Islet of Langerhans (tissue), 1 donor: ENCODE measurements around the gene MAP2.
"Not testable (repeated sequence)": the region's sequence is repeated elsewhere in the genome, so short reads cannot be mapped to it uniquely, and the experiment has no call there.

Experiments used
- FAIRE-seq: peaks from one replicate; lab custom pipeline; 2011; peaks lifted over from hg19 to GRCh38; lab: Jason Lieb, UNC

The MAP2 gene

DNA sequence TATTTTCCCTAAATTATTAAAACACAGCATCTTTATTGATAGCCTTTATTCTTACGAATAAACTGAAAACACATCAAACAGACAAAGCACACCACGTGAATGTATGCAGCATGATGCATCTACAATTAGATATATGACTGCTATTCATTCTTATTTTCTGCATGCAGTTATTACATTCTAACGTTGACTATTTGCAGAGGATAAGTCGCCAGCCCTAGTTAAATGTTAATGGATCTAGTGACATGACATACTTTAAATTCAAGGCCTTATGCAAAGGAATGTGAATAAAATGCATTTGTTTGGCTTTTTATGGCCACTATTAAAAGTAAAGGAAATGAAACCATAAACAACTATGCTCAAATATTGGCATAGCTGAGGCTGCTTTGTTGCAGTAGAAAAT is 172.4 kb downstream of the MAP2 start:
- no peak for FAIRE-seq

DNA sequence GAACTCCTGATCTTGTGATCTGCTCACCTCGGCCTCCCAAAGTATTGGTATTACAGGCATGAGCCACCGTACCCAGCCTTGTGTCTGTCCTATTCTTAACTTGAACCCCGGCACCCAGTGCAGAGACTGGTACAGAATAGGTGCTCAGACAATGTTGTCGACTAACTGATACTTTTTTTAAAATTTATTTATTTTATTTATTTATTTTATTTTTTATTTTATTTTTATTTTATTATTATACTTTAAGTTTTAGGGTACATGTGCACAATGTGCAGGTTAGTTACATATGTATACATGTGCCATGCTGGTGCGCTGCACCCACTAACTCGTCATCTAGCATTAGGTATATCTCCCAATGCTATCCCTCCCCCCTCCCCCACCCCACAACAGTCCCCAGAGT is 174.4 kb downstream of the MAP2 start:
- not testable (repeated sequence) for FAIRE-seq

DNA sequence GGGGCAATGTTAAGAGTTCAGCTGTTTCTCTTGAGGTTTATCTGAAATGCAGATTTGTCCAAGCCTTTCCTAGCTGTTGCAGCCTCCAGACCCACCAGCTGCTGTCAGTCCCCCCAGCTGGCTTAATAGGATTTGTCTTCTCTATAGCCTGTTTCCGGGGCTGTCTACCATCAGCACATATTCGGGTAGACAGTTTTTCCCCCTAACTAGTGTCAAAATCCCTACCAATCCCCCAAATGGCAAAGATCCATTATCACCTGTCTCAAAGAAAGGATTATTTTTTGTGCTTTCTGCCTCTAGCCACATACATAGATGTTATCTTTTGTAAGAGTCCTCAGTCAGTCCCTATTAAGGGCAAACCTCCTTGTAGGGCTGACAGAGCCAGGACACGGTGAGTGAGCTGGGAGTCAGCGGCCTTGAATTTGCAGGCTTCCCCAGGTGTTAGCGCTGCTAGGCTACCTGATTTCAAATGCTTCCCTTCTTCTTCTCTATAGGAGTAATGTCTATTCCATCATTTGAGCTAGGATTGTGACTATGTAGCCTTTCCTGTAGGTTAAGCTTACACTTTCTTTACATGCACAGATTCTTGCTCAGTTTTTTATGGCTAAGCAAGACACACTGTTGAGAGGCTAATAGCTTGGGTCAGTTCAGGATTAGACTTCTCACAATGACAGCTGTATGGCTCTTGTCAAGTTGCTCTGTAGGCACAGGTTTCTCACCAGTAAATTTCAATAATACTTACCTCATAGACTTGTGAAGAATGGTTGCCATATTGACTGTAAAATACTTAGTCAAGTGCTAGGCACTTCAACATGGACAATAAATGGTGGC is 176.7 kb downstream of the MAP2 start:
- FAIRE-seq: no peak

DNA sequence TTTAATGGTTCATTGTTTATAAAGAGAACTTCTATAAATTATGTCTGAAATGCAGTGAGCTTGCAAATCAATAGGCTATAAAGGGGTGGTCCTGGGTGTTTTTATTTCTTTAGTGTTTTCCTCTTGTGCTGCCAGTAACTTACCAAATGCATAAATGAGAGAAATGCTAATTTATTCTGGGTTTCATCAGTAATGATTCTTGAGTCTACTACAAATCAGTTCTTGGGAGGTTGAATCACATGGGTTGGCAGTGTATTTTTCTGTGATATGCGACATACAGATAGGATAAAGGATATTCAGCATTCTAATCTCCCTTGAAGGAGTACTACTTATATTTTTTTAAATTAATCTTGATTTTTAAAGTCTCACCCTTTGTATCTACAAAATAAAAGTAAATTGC is 177.7 kb downstream of the MAP2 start:
- no peak for FAIRE-seq

DNA sequence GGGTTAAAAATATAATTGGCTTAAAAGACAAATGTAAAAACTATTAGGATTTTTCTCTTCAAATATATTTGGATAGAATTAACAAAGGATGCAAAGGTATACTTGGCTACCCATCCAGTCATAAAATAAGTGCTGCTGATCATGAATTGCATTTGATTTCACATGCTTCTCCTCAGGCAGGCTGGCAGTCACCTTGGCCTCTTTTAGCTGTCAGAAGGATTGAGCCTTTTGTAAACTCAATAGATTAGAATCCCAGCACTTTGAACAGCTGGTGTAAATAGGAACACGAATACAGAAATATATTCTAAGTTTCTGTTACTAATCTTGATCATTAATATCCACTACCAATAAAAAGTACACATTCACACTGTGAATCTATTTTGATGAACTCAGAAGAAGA is 178.4 kb downstream of the MAP2 start:
- FAIRE-seq: no peak

DNA sequence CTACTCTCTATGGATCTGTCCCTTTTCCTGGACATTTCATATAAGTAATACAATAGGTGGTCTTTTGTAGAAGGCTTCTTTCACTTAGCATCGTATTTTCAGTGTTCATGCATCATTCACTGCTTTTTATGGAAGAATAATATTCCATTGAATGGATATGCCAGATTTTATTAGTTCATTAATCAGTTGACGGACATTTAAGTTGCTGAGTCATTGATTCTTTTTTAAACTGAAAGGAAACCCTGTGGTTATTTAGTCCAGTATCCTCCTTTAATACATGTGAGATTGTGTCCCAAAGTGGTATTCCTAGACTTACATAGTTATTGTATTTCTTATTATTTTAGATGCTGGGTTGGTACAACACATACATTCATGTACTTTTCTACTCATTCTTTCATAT is 185.7 kb downstream of the MAP2 start:
- no peak for FAIRE-seq

DNA sequence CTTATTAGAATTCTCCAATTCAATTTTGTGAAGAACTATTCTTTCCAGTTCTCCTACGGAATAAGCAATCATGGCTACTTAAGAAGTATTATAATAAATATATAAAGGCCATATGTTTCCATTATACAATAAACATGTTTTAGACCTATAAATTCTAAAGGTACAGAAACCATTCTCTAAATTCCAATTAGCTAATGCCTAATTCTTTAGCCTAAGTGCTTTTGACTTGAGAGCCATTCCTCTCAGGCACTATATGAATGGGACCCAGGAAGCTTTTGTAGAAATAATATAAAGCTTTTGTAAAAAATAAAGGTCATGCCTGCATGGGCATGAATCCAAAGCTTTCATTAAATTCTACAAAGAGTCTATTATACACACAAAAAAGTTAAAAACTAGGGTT is 186.8 kb downstream of the MAP2 start:
- FAIRE-seq: no peak

DNA sequence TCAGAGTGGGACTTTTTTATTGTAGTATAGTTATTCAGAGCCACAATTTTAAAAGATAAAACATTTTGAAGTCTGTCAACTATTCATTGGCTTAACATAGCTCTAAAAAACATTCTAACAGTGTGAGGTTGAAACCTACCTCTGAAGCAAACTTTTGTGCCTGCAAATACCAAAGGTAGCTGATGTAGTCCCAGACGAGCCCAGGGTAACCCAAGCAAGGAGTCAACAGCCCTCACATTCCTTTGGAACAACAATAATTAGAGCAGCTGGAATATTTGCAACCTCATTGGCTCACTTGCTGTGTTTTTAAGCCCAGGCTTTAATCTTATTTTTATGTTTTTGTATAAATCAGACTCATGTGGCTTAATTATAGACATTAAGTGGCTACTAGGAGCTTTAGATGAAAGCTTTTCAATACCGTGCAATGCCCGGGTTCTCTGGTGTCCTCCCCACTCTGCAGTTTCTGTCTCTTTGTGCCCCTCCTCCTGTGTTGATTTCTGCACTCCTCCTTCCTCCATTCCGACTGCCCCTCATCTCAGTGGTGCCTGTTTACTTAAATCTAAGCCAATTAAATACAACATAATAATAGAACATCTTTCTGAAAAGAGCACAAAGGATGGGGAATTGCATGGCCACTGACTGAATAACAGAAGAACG is 189.9 kb downstream of the MAP2 start:
- no peak for FAIRE-seq

DNA sequence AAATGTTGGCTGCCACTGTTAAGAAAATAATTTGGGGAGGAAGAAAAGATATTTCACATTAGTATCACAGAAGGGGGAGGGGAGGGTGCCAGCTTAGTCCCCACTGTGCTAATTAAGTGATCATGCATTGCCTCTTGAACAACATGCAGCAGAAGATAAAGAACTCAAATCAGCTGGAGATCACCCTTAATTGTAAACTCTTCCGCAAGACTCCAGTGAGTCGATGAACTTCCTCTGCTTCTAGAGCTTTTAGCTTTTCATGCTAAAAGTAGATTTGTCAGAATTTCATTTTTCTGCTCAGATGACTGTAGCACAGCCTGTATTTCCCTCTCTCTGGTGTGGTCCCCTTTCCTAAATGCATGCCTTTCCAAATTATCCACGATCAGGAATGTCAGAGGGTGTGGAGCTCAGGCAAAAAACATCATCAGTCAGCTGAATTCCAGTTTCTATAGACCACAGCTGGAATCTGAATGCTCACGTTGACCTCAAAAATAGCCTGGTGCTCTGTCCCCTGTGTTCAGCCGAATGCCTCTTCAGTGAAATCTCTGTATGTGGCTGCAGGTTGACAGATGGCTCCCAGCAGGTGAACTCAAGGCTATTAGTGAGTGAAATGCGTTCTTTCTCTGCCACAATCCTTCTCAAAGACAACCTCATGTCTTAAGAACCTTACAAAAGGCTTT is 191.0 kb downstream of the MAP2 start:
- no peak for FAIRE-seq

DNA sequence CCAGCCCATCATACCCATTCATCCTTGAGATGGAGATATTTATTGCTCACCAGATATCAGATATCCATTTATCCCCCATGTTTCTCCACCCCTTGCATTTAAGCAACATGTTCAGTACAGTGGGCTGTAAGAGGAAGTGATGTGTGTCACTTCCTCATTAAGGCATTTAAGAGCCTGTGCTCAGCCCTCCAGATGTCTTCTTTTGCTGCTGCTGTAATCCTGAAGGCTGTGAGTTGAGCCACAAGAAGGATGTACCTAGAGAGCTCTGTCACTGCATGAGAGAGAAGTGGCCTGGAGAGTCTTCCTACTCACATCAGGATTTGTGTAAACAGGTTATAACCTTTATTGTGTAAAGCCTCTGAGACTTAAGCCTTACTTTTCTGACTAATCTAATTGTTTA is 195.9 kb downstream of the MAP2 start:
- FAIRE-seq: no peak

DNA sequence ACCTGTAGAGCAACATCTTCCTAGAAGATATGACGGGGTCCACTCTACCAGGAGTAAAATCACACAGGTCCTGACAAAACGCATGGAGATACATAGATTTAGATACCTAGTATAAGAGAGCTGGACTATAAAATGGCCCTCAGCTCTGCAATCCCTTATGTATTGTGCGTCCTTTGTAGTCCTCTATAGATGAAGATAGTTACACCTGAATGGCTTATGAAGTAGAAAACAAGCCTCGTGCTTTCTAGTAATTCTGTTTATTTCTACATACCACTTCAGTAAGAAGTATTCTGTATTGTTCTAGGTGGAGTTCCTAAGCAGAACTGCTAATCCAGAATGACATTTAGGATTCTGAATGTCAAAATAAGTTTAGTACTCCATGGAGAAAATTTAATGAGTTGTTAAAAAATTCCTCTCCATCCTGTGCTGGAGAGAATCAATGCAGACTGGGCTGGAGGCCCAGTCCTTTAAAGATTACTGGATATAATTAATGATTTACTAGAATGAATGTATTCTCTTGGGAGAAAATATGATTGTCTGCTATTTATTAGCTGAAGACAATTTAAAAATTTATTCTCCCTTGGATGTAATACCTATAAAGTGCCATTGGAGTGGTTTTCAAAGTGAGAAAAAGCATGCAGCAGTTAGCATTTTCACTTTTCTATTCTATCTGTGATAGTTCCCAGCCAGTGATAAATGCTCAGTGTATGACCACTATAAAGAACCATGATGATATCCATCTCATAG is 200.5 kb downstream of the MAP2 start:
- peak; percentile 87 for FAIRE-seq

DNA sequence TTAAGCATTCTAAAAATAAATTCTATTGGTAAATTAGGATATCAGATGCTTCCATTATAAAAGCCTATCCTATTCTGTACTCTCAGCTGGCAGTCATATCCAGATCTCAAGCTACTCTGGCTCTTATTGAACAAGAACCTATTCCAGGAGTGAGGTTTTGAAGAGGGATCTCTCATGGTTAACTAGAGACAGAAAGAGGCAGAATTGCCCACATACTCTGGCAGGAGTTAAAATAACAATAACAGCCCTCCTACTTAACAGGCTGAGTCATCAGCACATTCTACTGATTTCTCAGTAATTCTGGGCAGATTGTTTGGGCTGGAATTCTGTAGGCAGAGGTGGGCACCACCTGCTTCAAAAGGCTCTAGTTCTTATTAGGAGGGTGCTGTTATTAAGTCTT is 205.8 kb downstream of the MAP2 start:
- no peak for FAIRE-seq

DNA sequence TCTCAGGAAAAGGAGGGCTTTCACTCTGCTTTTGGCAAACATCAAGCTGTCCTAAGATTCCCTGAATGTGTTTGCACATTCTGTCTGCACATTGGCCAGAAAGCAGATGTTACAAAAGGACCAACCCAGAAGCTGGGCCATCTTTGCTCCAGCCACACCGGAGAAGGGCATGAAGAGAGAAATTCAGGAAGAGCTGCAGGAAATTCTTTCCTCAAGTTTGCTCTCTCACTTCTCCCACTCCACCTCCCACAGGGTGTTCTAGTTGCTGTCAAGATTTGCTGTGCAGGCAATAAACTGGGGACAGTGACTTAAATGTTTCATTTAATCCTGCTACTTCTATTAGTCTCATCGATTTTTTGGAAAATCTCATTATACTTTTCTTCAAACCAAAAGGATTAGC is 210.1 kb downstream of the MAP2 start:
- FAIRE-seq: no peak

DNA sequence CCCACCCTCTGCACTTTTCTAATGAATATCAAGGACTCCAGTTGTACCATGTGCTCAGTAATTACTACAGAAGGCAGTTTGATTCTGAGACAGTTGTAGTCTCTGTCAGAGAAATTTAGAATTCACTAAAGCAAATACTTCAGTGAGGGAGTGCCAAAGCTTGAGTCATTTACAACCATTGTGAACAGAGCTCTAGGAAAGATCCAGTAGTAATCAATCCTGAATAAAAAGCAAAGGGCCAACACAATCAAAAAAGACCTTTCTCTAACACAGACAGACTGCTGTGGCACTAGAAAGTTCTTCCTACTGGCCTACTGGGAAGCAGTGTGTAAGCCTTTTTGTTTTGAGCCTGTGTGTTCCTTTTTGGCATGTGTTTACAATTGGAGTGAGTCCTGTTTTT is 212.2 kb downstream of the MAP2 start:
- peak; percentile 76 for FAIRE-seq

DNA sequence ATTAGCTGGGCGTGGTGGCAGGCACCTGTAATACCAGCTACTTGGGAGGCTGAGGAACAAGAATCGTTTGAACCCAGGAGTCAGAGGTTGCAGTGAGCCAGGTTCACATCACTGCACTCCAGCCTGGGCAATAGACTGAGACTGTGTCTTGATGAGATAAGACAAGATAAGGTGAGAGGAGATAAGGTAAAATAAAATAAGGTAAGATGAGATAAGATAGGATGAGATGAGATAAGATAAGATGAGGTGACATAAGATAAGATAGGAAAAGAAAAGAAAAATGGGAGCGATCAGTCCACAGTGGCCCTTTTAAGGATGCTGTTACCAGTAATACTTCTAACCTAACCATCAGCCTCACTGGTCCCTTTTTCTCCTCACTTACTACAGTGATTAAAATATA is 213.4 kb downstream of the MAP2 start:
- FAIRE-seq: no peak

DNA sequence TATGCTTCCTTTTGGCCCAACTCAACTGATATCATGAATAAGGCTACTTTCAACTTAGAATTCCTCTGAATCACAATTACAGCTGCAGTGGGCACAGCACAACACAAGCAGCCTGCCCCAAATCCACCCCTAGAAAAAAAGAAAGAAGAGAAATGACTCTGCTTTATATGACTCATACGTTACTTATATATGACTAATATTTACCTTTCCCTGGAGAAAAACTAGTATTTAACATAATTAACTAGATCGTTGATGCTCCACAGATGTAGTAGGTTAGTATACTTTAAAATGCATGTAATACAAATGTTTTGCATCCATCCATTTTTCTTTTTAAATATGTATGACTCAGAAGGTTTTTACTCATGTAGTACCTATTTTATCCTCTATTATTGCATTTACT is 214.5 kb downstream of the MAP2 start:
- FAIRE-seq: no peak

DNA sequence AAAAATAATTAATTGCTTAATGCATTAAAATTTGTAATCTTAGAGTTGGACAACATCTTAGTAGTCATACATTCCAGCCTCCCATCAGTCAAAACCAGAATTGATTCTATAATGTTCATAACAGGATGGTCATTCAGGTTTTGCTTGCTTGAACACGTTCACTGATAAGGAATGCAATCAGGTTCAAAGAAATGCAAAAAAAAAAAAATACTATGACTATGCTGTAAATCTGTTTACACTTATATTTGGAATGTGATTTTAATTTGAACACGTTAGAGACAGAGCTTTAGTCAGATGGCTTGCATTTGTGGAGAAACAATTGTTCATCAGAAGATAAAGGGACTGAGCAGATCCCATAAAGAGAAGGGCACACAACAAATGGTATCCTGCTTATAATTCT is 216.5 kb downstream of the MAP2 start:
- no peak for FAIRE-seq

DNA sequence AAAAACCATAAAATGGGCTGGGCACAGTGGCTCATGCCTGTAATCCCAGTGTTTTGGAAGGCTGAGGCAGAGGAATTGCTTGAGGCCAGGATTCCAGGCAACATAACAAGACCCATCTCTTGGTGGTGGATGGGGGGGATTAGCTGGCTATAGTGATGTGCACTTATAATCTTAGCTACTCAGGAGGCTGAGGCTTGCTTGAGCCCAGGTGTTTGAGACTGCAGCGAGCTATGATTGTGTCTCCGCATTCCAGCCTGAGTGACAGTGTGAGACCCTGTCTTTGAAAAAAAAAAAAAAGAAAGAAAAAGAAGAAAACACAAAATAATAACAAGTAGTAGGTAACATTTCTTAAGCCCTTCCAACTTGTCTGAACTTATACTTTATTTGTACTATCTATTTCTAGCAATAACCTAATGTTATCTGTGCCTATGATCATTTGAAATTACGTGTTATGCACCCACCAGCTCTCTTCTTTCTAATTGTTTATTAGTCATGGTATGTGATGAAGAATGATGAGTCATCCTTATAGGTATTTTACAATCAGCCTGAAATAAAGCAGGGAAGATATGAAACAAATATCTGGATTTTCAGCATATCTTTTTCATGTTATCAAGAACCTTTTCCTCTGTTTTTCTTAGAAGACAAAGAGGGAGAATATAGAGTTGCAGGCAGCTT is 218.4 kb downstream of the MAP2 start:
- no peak for FAIRE-seq

DNA sequence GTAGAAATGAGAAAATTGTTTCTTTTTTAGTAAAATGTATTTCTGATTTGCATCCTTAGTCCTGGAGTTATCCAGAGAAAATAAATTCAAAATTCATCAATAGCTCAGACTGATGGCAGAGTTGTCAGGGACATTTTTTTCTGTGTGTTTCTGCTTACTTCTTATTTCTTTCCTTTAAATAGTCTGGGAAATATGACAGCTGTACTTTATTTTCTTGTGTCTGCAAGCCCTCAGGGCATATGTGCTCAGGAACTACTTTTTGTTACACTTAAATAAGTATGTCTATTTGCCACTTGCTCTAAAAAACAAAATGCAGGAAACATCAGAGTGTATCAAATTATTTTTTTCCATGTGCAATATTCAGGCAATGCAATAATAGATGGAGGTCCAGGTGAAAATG is 221.0 kb downstream of the MAP2 start:
- no peak for FAIRE-seq

DNA sequence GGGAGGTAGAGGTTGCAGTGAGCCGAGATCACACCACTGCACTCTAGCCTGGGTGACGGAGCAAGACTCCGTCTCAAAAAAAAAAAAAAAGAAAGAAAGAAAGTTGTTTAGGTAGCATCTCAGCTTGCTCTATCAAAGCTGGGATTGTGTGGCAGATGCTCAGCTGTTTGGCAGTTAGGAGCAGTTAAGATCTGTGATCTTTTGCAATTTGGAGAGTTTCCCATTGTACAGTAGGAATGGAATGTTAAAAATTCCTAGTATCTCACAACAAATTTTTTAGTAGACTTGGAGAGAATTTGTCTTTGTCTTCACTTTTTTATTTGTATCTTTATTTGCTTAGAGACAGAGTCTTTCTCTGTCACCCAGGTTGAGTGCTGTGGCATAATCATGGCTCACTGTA is 224.9 kb downstream of the MAP2 start:
- FAIRE-seq: no peak

DNA sequence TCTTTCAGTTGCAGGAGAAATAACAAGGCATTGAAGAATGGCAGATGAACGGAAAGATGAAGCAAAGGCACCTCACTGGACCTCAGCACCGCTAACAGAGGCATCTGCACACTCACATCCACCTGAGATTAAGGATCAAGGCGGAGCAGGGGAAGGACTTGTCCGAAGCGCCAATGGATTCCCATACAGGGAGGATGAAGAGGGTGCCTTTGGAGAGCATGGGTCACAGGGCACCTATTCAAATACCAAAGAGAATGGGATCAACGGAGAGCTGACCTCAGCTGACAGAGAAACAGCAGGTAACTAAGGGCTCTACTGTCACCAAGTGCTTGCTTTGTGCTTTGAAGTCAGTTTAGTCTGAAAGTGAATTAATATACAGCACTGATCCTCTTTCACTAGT is 229.3 kb downstream of the MAP2 start:
- no peak for FAIRE-seq

DNA sequence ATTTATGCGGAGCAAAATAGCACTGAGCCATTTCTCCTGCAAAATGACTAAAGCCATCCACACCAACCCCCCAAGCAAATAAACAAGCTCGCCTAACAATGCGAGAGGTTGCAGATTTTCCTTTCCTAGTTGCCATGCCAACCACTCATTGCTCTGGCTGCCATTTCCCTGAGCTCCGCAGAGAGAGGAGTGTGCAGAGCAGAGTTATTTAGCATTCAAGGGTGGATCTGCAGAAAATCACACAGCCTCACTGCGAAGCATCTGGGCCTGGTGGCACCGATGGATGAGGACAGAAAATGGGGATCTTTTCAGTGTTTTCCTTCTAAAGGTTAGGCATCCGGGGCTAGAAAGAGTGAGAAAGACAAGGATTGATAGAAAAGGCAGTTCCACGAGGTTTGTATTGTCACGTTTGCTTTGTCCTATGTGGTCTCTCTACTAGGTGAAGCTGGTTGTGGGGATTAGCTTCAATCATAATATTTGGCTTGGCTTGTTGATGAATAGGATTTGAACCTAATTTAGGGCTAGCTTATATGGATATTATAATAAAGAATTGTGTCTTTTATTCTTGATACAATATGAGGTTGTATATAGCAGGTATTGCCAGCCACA is 237.5 kb downstream of the MAP2 start:
- no peak for FAIRE-seq
